NCI-H2029 treated with DMSO at 0.1 percent for 48 hours (cell line): Measurements from ENCODE around the gene COL23A1.
"Not testable (repeated sequence)": the region's sequence is repeated elsewhere in the genome, so short reads cannot be mapped to it uniquely, and the experiment has no call there.

Experiments used
- DNase-seq: peaks from one replicate; lab custom pipeline; 2025; lab: John Stamatoyannopoulos, UW

The COL23A1 gene

DNA sequence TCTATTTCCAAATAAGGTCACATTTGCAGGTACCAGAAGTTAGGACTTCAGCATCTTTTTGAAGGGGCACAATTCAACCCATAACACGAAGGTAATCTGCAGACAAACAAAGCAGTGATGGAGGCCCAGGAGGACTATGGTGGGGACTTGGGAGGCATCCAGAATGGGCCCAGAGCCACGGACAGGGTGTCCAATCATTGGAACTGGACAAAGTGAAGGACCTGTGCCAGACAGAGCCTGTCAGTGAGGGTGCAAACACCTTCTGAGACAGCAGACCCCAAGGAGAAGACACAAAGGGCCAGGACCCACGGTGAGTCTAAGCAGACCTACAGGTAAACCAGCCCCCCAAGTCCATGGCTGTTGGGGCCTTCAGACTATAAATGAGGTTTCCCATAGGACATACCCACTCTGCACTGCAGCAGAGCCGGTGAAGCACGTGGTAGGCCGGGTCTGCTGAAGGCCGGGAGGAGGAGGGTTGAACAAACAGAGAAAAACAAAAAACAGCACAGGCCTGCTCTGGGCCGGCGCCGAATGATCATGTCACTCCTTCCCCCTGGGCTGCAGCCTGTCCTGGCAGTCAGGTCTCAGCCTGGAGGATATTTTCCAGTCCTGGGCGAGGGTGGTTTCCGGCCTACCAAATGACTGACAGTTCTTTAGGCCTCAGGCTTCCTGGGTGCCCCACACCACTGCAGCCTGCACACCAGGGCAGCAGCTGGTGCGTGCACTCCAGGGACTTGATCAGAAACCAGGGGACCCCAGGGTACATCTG lies 84.4 kb downstream of the COL23A1 start:
- DNase-seq = no peak

DNA sequence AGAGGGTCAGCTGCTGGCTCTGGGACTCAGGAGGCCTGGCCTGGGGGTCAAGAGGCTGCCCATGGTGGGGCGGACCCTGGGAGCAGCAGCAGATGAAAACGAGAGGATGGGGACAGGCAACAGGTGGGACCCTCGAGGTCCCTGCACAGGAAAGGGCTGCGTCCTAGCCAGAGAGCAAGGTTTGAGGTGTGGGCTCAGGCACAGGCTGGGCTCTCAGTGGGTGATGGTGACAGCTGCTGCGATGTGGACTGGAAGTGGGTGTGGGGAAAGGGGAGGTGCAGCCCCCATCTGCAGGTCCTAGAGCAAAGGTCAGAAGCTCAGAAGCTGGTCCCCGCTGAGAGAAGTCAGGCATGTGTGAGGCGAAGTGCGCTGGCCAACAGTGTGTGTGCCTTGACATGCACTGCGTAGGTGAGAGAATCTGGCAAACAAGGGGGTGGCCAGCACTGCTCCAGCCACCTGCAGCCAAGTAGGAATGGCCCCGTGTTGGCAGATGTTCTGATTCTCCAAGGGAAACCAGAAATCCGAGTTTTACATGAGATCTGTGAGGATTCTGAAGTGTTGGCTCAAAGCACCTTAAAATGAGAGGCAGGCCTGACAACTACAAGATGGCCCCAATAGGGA lies 85.7 kb downstream of the COL23A1 start:
- no peak for DNase-seq

DNA sequence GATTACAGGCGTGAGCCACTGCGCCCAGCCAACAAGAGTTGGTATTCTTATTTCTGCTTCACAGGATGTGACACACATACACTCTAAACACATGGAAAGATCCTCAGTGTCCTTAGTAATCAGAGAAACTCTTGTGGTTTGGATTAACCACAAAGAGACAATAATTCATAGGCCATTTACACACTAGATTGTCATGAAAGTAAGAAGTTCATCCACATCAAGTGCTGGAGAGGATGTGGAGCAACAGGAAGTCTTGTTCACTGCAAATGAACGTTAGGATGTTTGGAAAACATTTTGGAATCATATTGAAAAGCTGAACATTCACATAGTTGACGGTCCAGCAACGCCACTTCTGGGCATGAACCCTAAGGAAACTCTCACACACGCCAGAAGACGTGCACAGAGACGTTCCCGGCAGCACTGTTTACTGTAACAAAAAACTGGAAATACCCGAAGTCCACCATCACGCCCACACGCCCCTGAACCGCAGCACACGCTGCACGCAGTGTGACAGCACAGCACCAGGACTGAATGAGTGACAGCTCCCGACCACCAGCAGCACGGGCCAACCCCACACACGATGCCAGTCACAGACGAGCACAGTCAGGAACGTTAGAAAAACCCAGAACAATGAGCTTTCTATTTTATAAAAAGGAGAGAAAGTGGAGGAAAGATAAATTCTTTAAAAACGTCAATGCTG lies 87.6 kb downstream of the COL23A1 start:
- no peak for DNase-seq

DNA sequence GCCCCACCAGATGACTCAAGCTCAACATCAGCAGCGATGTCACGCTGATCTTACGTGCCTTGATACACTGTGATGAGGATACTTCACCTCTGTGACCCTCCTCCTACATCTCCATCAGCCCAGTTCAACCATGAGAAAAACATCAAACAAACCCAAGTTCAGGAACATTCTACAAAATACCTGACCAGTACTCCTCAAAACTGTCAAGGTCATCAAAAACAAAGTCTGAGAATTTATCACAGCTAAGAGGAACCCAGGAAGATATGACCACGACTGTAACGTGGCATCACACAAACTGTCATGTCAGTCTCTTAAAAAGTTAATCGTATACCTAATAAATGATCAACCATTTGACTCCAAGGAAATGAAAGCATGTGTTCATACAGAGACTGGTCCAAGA lies 90.8 kb downstream of the COL23A1 start:
- DNase-seq = no peak

DNA sequence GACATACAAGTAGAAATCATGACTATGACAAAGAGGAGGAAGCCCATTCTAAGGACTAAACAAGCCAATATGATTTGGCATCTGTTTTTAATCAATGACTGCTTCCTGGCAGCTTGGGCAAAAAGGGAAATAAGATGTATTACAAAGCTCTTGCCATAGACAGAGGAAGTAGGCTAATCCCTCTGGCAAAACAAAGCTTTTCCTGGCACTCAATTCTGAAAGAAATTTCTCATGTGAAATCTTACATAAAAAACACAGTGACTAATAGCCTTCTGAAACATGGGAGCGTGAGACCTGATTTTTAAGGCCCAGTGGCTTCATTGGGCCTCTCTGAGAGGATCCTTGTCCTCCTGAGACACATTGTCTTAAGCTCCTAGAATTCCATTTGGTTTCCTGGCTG lies 93.6 kb downstream of the COL23A1 start:
- DNase-seq = no peak

DNA sequence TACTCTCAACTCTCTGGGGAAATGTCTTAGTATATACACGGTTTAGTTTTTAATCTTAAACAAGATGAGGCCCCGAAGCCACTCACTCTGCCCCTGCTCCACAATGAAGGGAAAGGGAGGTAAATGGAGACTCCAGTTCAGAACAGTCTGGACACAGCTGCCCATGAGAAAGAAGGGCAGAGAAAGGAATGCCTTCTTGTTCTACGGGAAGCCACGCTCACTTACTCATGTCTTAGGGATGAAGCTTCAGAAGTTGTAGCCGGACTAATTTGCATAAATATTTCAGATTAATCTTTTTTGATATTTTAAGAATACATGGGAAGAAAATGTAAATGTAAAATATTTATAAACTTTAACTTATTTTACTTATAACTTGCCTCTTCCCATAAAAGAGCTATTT lies 94.0 kb downstream of the COL23A1 start:
- DNase-seq = no peak

DNA sequence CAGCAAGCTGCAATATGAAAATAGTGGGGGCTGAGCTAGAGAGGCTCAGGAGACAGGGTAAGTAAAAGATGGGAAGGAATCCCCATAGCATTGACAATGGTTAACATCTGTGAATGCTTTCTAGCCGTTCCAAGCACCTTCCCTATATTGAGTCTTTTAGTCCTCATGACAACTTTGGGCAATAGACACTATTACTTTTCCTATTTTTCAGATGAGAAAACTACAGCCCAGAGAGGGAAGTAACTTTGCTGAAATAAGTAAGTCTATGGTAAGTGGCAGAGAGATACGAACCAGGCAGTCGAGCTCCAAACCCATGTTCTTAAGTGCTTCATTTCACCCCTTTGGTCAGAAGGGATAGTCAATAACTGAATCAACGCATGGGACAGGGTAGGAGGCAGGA lies 94.5 kb downstream of the COL23A1 start:
- DNase-seq = no peak

DNA sequence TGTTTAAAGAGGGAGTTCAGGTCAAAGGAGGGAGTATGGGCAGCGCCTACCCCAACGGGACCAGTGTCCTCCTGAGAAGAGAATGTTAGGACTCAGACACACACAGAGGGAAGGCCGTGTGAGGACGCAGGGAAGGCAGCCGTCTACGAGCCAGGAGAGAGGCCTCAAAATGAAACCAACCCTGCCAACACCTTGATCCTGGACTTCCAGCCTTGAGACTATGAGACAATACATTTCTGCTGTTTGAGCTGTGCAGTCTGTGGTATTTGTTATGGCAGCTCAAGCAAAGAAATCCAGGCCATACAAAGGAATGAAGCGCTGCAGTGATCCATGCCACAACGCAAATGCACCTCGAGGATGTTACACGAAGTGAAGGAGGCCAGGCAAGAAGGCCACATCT lies 97.9 kb downstream of the COL23A1 start:
- no peak for DNase-seq

DNA sequence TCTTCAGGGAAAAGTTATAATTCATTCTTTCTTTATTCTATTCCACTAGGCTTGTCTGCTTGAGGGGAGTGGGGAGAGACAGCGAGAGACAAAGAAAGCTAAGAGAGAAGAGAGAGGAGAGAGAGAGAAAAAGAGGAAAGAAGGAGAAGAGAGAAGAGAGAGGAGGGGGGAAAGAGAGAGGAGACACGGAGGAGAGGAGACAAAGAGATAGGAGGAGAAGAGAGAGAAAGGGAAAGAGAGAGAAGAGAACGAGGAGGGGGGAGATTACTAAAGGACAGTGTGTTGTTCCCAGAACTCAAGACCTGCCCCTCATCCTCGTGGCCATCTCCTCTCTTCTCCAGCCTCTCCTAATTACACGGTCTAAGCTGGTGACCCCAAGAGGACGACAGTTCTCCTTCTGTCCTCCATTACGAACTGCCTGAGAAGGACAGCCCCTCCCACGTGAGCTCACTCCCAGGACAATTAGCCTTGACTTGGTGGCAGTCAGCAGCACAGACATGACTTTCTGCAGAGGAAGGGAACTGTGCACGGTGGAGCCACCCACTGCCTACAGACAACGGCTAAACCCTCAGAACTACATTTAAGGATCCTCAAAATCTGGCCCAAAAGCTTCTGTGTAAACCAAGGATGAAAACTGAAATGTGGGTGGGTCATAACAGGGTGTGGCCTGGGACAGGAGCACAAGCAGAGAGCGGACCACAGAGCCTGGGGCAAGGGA lies 99.1 kb downstream of the COL23A1 start:
- no peak for DNase-seq

DNA sequence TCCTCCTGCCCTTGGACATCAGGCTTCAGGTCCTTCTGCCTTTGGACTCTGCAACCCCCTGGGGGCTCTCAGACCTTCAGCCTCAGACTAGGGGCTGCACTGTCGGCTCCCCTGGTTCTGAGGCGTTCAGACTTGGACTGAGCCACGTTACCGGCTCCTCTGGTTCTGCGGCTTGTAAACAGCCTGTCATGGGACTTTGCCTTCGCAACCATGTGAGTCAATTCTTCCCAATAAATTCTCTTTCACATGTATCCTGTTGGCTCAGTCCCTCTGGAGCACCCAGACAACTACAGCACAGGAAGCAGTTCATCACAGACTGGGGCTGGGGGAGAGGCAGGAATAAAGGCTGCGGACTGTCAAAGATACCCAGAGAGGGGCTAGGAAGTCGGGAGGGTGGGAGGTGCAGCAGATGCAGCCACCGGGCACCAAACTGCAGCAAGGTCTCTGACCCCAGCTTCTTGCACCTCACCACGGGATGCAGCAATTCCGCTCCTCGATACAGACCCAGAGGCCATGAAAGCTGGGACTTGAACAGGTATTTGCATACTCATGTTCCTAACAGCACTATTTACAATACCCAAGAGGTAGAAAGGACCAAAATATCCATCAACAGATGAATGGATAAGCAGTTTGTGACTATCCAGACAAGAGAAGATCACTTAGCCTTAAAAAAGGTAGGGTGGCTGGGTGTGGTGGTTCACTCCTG lies 100.8 kb downstream of the COL23A1 start:
- DNase-seq = no peak

DNA sequence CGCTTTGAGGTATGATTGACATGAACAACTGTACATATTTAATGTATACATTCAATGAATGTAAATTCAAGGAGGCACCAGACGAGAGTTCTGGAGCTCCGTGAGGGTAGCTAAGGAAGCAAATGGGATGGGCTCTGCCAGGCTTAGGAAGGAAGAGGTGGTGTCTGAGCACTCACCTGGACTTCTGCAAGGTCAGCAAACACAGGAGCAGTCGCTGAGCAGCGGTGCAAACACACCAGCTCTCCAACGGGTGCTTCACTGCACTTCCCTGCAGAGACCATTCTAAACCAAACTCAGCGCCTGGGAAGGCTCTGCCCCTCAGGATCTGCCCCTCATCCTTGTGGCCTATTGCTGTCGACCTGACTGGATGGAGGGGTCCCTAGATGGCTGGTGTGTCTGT lies 101.5 kb downstream of the COL23A1 start:
- DNase-seq = no peak

DNA sequence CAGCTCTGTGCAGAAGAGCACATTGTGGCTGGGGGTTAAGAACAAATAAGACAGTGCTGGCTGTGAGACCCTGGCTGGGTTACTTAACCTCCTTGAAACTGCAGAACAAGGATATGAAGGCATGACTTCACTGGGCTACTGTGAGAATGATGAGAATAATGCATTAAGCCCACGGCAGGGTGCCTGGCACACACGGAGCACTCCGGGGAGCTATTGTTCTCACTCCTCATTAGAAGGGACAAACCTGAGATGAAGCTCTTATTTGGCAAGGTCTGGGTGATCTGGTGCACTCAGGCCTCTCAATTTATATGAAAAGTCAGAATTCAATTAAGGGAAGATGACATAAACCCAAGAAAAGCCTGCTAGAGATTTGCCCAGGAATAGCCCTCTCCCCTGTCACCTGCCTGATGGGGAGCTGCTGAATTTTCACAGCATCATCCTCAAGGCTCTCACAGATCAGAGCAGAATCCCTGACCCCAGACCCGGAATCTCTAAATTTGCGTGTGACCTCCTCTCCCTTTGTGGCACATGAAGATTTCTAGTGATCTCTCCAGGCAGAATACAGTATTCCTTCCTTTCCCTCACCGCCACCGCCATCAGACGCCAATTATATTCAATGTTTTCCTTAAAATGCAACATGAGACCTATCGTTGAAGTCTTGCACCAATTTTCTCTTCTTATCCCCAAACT lies 102.1 kb downstream of the COL23A1 start:
- no peak for DNase-seq

DNA sequence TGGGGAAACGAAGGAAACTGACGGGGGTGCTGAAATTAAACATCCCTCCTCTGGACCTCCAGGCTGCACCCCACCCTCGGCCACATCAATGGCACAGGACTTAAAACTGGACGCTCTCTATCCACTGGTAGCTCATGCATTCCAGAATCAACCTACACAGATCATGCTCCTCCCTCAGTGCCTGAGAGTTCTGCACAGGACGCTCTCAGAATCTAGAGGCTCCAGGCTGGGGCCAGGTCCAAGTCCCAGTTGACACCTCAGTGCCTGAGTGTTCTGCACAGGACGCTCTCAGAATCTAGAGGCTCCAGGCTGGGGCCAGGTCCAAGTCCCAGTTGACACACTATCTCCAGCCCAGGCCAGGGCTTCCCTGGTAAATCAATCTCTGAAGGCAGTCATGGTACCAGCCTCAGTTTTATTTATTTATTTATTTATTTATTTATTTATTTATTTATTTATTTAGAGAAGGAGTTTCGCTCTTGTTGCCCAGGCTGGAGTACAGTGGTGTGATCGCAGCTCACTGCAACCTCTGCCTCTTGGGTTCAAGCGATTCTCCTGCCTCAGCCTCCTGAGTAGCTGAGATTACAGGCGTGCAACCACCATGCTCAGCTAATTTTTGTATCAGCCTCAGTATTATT lies 103.2 kb downstream of the COL23A1 start:
- DNase-seq = not testable (repeated sequence)

DNA sequence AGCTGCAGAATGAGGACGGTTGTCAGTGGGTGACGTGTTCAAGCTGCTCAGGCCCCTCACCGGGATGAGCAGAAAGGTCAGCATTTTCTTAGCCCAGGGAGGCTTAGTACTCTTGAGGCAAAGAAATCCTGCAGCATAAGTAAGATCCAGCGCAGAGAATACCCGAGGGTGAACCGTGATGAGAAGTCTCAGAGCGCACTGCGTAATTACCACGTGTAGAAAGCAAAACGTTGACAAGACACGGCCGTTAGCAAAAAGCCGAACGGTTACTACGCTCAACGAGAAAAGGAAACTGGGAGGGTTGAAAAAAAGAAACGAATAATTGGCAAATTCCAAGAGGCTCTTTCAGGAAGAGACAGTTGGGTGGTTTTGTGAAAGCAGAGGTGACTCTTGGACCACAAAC lies 104.0 kb downstream of the COL23A1 start:
- no peak for DNase-seq

DNA sequence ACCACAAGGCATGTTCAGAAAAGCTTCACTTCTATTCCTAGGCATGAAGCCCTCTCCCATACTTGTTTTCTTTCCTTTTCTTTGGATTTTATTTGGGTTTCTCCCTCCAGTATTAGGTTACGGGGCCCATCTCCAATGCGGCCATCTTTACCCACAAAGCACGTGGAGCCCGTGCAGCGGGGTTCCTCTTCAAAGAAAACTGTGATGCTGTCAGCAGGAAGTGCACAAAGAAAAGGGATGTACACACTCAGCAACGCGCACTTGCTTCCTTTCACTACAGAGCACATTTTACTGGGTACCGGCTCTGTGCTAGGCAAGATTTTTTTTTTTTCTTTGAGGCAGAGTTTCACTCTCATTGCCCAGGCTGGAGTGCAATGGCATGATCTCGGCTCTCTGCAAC lies 106.6 kb downstream of the COL23A1 start:
- DNase-seq = no peak

DNA sequence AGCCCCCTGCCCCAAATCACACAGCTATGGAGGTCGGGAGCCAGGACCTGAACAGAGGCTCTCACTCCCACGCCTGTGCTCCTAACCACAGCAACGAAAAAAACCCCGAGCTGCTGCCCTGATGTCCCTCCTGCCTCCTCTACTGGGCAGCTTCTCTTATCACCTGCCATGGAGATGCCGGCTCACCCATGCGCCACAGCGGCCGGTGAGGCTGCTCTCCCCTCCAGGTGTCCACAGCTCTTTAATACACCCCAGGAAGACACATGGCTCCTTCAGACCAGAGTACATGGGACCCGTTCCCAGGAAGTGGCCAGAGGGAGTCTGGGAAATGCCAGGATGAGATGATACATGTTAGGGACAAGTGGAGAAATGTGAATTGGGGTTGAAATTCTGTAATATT lies 110.9 kb downstream of the COL23A1 start:
- DNase-seq = no peak

DNA sequence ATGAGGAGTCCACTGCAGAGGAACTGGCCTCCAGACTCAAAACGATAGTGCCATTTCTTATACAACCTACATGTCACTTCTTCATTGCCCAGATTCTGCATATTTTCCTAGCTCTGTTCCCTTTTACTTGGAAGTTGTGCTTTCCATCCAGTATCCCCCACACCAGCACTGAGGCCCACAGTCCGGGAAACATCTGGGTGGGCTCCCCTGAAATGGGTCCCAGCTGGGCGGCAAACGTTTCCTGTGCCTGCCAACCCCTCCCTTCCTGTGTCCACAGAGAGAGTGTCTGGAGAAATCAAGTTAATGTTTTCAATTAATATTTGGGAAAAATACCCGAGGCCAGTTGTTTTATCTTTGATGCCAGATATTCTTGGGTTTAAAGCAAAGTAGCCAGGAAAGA lies 111.8 kb downstream of the COL23A1 start:
- DNase-seq = no peak

DNA sequence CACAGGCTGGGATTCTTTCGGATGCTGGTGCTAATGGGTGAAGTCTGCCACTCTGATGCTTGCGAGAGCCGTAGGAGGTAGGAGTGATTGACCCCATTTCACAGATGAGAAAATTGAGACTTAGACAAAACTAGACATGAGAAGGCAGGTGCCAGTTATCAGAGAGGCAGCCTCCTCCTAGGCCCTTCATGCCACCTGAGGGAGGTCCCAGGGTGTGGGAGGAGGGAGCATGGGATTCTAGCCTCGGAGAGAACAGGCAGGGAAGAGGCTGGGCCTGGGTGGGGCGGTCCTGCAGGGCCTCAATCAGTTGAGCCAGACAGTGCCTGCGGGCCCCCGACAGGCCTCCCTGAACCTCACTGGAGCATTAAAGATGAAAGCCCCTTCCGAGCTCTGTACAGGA lies 112.4 kb downstream of the COL23A1 start:
- no peak for DNase-seq

DNA sequence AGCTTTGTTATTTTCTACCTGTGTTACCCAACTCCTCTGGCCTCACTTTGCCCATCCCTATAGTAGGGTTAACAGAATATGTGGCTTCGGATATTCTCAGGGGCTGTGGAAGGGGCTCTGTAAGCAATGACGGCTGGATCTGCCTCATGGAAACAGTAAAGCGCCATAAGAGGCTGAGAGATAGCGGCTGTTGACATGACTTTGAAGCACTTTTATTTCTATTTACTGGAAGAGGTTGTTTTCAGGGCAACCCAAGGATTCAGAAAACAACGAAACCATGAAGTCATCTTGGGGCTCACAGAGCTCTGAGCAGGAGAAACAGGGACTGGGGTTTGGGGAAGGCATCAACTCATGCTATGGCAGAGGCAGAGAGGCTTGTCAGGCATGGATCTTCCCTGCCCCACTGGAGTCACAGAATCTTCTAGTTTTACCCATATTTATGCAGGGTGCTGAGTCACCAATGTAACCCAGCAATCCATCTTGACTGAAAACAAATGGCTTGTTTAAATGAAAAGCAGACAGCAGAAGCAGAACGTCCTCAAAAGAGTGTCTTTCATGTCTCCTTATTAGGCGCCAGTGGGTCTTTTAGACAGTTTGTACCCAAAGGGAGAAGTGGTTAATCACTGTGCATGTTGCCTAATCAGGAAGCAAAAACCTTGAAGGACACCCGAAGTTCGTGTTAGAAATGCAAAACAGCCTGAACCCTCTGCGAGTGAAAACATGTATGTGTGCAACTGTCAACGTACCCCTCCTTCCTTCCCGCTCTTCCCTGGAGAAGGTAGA lies 113.0 kb downstream of the COL23A1 start:
- DNase-seq = no peak

DNA sequence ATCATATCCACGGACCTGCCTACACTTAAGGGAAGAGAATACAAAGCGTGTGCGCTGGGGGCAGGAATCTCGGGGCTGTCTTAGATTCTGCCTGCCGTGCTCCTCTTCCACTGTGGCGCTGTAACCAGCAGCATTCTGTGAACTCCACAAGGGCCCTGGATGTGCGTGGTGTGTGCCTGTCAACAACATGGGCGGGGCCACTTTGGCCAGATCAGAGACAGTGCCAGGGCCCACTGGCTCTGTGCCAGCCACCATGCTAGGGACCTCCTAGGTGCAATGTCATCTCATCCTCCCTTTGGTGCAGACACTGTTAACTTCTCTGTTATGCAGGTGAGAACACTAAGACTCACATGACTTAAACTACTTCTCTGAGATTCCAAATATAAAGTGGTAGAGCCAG lies 113.7 kb downstream of the COL23A1 start:
- no peak for DNase-seq
